HEK293 (cell line): Measurements from ENCODE around the gene FOXE3.
A peak's percentile ranks its signal among the peaks of the same experiment; 100 is the strongest.

ENCODE experiments used
- BCL11B ChIP-seq: fragments of 450-650 bp; formaldehyde crosslinking; IDR thresholded peaks from 2 replicates; pipeline ENCODE4 v1.5.1; 2016; ENCODE audit warnings: low read depth, missing biosample characterization, missing genetic modification characterization
- BCL6B ChIP-seq: fragments of 450-650 bp; formaldehyde crosslinking; IDR thresholded peaks from 2 replicates; pipeline ENCODE4 v1.5.1; 2017; ENCODE audit warnings: missing biosample characterization, missing genetic modification characterization
- EGR2 ChIP-seq: fragments of 450-650 bp; formaldehyde crosslinking; IDR thresholded peaks from 2 replicates; pipeline ENCODE4 v1.5.1; 2016; ENCODE audit warnings: low read depth, missing biosample characterization, missing genetic modification characterization
- ELK4 ChIP-seq: IDR thresholded peaks from 2 replicates; pipeline ENCODE4 v1.6.1; 2011; ENCODE audit warnings: mild to moderate bottlenecking, low read depth, low read length, borderline replicate concordance
- GLIS1 ChIP-seq: fragments of 450-650 bp; formaldehyde crosslinking; IDR thresholded peaks from 2 replicates; pipeline ENCODE4 v1.5.1; 2016; ENCODE audit warnings: missing biosample characterization, missing genetic modification characterization
- PATZ1 ChIP-seq: fragments of 450-650 bp; formaldehyde crosslinking; IDR thresholded peaks from 2 replicates; pipeline ENCODE4 v1.5.1; 2016; ENCODE audit warnings: missing biosample characterization, missing genetic modification characterization
- REPIN1 ChIP-seq: fragments of 450-650 bp; formaldehyde crosslinking; IDR thresholded peaks from 2 replicates; pipeline ENCODE4 v1.5.1; 2017; ENCODE audit warnings: missing biosample characterization, missing genetic modification characterization, low read depth
- SP3 ChIP-seq: fragments of 450-650 bp; formaldehyde crosslinking; IDR thresholded peaks from 2 replicates; pipeline ENCODE4 v1.5.1; 2016; ENCODE audit warnings: missing biosample characterization, missing genetic modification characterization
- TCF7L2 ChIP-seq: IDR thresholded peaks from 2 replicates; pipeline ENCODE4 v1.6.1; 2011; ENCODE audit warnings: low read depth, mild to moderate bottlenecking, inconsistent platforms, low read length, moderate library complexity, borderline replicate concordance
- ZBTB17 ChIP-seq: fragments of 450-650 bp; formaldehyde crosslinking; IDR thresholded peaks from 2 replicates; pipeline ENCODE4 v1.5.1; 2016; ENCODE audit warnings: missing biosample characterization, missing genetic modification characterization
- ZBTB48 ChIP-seq: fragments of 450-650 bp; formaldehyde crosslinking; IDR thresholded peaks from 2 replicates; pipeline ENCODE4 v1.5.1; 2016; ENCODE audit warnings: missing biosample characterization, missing genetic modification characterization
- ZBTB8A ChIP-seq: fragments of 450-650 bp; formaldehyde crosslinking; IDR thresholded peaks from 2 replicates; pipeline ENCODE4 v1.5.1; 2016; ENCODE audit warnings: missing biosample characterization, missing genetic modification characterization
- ZIC2 ChIP-seq: fragments of 450-650 bp; formaldehyde crosslinking; IDR thresholded peaks from 2 replicates; pipeline ENCODE4 v1.5.1; 2016; ENCODE audit warnings: missing biosample characterization, missing genetic modification characterization
- ZNF223 ChIP-seq: fragments of 450-650 bp; formaldehyde crosslinking; IDR thresholded peaks from 2 replicates; pipeline ENCODE4 v1.5.1; 2016; ENCODE audit warnings: missing biosample characterization, missing genetic modification characterization
- ZNF350 ChIP-seq: fragments of 450-650 bp; formaldehyde crosslinking; IDR thresholded peaks from 2 replicates; pipeline ENCODE4 v1.5.0; 2017; ENCODE audit warnings: missing biosample characterization, mild to moderate bottlenecking, missing genetic modification characterization
- ZNF37A ChIP-seq: fragments of 450-650 bp; IDR thresholded peaks from 2 replicates; pipeline ENCODE4 v1.5.1; 2018; ENCODE audit warnings: missing biosample characterization, missing genetic modification characterization
- ZNF529 ChIP-seq: fragments of 450-650 bp; formaldehyde crosslinking; IDR thresholded peaks from 2 replicates; pipeline ENCODE4 v1.5.1; 2017; ENCODE audit warnings: missing genetic modification characterization, missing biosample characterization; ENCODE audit not compliant: insufficient replicate concordance
- ZNF530 ChIP-seq: fragments of 450-650 bp; formaldehyde crosslinking; IDR thresholded peaks from 2 replicates; pipeline ENCODE4 v1.5.1; 2016; ENCODE audit warnings: low read depth, missing biosample characterization, missing genetic modification characterization
- ZNF596 ChIP-seq: fragments of 450-650 bp; IDR thresholded peaks from 2 replicates; pipeline ENCODE4 v1.5.0; 2018; ENCODE audit warnings: missing biosample characterization, mild to moderate bottlenecking, missing genetic modification characterization, moderate library complexity
- ZNF629 ChIP-seq: fragments of 450-650 bp; formaldehyde crosslinking; IDR thresholded peaks from 2 replicates; pipeline ENCODE4 v1.5.1; 2017; ENCODE audit warnings: missing biosample characterization, missing genetic modification characterization
- ZNF707 ChIP-seq: fragments of 450-650 bp; formaldehyde crosslinking; IDR thresholded peaks from 2 replicates; pipeline ENCODE4 v1.5.1; 2016; ENCODE audit warnings: missing biosample characterization, missing genetic modification characterization
- ZNF843 ChIP-seq: fragments of 450-650 bp; formaldehyde crosslinking; IDR thresholded peaks from 2 replicates; pipeline ENCODE4 v1.5.1; 2016; ENCODE audit warnings: missing biosample characterization, missing genetic modification characterization
- TF ChIP-seq, protein P1 (sequence below): fragments of 450-650 bp; formaldehyde crosslinking; IDR thresholded peaks from 2 replicates; pipeline ENCODE4 v1.5.1; 2016; ENCODE audit warnings: missing biosample characterization, missing genetic modification characterization
- TF ChIP-seq, protein P2 (sequence below): fragments of 450-650 bp; formaldehyde crosslinking; IDR thresholded peaks from 2 replicates; pipeline ENCODE4 v1.5.1; 2016; ENCODE audit warnings: missing biosample characterization, missing genetic modification characterization
- TF ChIP-seq, protein P3 (sequence below): fragments of 450-650 bp; formaldehyde crosslinking; IDR thresholded peaks from 2 replicates; pipeline ENCODE4 v1.5.1; 2016; ENCODE audit warnings: missing biosample characterization, missing genetic modification characterization
- TF ChIP-seq, protein P4 (sequence below): sonication (generic); formaldehyde crosslinking; IDR thresholded peaks from 2 replicates; pipeline ENCODE4 v1.8.1; 2022; ENCODE audit warnings: mild to moderate bottlenecking, moderate library complexity, missing genetic modification reagents
- TF ChIP-seq, protein P5 (sequence below): fragments of 450-650 bp; formaldehyde crosslinking; IDR thresholded peaks from 2 replicates; pipeline ENCODE4 v1.5.1; 2016; ENCODE audit warnings: missing biosample characterization, missing genetic modification characterization

The FOXE3 gene

DNA sequence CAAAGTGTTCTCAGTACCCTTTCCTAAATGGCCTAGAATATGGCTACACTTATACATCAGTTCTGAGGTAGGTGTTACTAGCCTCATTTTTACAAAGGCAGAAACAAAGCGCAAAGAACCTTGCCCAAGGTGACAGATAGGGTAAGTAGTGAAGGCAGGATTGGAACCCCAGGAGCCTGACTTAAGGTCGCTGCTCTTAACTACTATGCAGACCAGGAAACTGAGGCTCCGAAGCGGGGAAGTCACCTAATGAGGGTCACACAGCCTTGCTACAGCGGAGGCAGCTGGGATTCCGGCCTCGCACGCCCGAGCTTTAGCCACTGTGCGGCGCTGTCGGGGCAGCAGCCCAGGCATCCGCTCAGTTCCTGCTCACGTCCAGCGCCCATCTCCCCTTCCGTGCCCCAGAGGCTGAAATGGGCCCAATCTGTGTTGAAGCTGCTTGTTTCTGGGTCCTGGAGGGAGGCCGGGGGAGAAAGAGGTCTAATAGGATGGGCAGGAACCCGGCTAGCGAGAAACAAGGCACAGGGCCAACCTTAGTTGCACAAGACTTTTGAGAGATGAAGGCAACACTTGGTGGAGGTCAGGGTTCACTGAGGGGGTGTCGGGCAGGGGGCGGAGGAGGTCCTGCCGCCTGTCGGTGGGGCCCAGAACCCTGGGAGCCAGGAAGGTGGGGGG, 20.4 kb downstream of the FOXE3 start (continued):
- TF ChIP-seq EGR2 (tag by site-specific recombination): peak; percentile 72
- peak; percentile 44; the same call in 1 of the 2 replicates for TF ChIP-seq BCL11B (tag by site-specific recombination)
- TF ChIP-seq, protein P1, sequence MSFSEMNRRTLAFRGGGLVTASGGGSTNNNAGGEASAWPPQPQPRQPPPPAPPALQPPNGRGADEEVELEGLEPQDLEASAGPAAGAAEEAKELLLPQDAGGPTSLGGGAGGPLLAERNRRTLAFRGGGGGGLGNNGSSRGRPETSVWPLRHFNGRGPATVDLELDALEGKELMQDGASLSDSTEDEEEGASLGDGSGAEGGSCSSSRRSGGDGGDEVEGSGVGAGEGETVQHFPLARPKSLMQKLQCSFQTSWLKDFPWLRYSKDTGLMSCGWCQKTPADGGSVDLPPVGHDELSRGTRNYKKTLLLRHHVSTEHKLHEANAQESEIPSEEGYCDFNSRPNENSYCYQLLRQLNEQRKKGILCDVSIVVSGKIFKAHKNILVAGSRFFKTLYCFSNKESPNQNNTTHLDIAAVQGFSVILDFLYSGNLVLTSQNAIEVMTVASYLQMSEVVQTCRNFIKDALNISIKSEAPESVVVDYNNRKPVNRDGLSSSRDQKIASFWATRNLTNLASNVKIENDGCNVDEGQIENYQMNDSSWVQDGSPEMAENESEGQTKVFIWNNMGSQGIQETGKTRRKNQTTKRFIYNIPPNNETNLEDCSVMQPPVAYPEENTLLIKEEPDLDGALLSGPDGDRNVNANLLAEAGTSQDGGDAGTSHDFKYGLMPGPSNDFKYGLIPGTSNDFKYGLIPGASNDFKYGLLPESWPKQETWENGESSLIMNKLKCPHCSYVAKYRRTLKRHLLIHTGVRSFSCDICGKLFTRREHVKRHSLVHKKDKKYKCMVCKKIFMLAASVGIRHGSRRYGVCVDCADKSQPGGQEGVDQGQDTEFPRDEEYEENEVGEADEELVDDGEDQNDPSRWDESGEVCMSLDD (tag by site-specific recombination): peak; percentile 64; the same call in 1 of the 2 replicates
- no peak for TF ChIP-seq ZNF596 (tag by site-specific recombination)
- peak; percentile 64 for TF ChIP-seq GLIS1 (tag by site-specific recombination)
- TF ChIP-seq PATZ1 (tag by site-specific recombination): peak; percentile 97
- TF ChIP-seq ZIC2 (tag by site-specific recombination): no peak
- peak; percentile 99 for TF ChIP-seq ZBTB8A (tag by site-specific recombination)
- TF ChIP-seq ZNF350 (tag by site-specific recombination): no peak
- no peak for TF ChIP-seq ZNF223
- TF ChIP-seq TCF7L2: no peak
- no peak for TF ChIP-seq ZNF37A (tag by site-specific recombination)
- TF ChIP-seq, protein P2, sequence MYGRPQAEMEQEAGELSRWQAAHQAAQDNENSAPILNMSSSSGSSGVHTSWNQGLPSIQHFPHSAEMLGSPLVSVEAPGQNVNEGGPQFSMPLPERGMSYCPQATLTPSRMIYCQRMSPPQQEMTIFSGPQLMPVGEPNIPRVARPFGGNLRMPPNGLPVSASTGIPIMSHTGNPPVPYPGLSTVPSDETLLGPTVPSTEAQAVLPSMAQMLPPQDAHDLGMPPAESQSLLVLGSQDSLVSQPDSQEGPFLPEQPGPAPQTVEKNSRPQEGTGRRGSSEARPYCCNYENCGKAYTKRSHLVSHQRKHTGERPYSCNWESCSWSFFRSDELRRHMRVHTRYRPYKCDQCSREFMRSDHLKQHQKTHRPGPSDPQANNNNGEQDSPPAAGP: 0 out of 2 replicates have a peak, but pooled peaks have one; percentile 59
- TF ChIP-seq, protein P3, sequence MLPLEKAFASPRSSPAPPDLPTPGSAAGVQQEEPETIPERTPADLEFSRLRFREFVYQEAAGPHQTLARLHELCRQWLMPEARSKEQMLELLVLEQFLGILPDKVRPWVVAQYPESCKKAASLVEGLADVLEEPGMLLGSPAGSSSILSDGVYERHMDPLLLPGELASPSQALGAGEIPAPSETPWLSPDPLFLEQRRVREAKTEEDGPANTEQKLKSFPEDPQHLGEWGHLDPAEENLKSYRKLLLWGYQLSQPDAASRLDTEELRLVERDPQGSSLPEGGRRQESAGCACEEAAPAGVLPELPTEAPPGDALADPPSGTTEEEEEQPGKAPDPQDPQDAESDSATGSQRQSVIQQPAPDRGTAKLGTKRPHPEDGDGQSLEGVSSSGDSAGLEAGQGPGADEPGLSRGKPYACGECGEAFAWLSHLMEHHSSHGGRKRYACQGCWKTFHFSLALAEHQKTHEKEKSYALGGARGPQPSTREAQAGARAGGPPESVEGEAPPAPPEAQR (tag by site-specific recombination): no peak
- TF ChIP-seq ZNF629 (tag by site-specific recombination): no peak
- TF ChIP-seq ZBTB48 (tag by site-specific recombination): peak; percentile 48
- TF ChIP-seq, protein P4, sequence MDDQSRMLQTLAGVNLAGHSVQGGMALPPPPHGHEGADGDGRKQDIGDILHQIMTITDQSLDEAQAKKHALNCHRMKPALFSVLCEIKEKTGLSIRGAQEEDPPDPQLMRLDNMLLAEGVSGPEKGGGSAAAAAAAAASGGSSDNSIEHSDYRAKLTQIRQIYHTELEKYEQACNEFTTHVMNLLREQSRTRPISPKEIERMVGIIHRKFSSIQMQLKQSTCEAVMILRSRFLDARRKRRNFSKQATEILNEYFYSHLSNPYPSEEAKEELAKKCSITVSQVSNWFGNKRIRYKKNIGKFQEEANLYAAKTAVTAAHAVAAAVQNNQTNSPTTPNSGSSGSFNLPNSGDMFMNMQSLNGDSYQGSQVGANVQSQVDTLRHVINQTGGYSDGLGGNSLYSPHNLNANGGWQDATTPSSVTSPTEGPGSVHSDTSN (CRISPR knock-in tag): no peak
- peak; percentile 12 for TF ChIP-seq ZNF529
- TF ChIP-seq ELK4: no peak
- TF ChIP-seq ZBTB17: peak; percentile 69; the same call in 1 of the 2 replicates
- no peak for TF ChIP-seq ZNF707 (tag by site-specific recombination)
- 0 out of 2 replicates have a peak, but pooled peaks have one; percentile 18 for TF ChIP-seq SP3 (tag by site-specific recombination)
- no peak for TF ChIP-seq BCL6B (tag by site-specific recombination)
- TF ChIP-seq REPIN1 (tag by site-specific recombination): no peak
- no peak for TF ChIP-seq ZNF530 (tag by site-specific recombination)
- TF ChIP-seq, protein P5, sequence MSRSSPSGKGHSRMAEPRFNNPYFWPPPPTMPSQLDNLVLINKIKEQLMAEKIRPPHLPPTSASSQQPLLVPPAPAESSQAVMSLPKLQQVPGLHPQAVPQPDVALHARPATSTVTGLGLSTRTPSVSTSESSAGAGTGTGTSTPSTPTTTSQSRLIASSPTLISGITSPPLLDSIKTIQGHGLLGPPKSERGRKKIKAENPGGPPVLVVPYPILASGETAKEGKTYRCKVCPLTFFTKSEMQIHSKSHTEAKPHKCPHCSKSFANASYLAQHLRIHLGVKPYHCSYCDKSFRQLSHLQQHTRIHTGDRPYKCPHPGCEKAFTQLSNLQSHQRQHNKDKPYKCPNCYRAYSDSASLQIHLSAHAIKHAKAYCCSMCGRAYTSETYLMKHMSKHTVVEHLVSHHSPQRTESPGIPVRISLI (tag by site-specific recombination): no peak
- no peak for TF ChIP-seq ZNF843 (tag by site-specific recombination)
